IMR-90 (cell line): ENCODE data around the gene KRTAP4-9. TPM values are rescaled to one million over a fixed set of nuclear protein-coding genes. Genes with fewer than 3 reads are reported as not detected.

Source experiments
- polyA plus RNA-seq, 3 experiments: library from polyadenylated mRNA; depleted of rRNA; stranded (reverse); fragments of >200 nt; gene quantifications; 2 replicates each; pipeline ENCODE4 v1.2.3, GENCODE V29; 2012; ENCODE audit warnings: low replicate concordance in 1 of 3
- total RNA-seq: library from RNA; depleted of rRNA; stranded (reverse); fragments of >200 nt; gene quantifications from 2 replicates; pipeline ENCODE4 v1.2.3, GENCODE V29; 2012; rRNA removed

Gene KRTAP4-9
- total and polyA plus RNA-seq, 2 of the 4 experiments (the other 2 are of a cell fraction) = 0.24 TPM; not detected in 1

Other genes starting within 250 kb of the KRTAP4-9 start
Only the 30 nearest of the 39 such genes appear.
- not detected in 2 replicates for gene KRT39, start 138.4 kb upstream of the KRTAP4-9 start, total RNA-seq
- gene KRT39, start 138.4 kb upstream of the KRTAP4-9 start, polyA plus RNA-seq (2012; rRNA removed) = 0.15 TPM in 1 of 2 replicates, not detected in the other
- not detected in 2 replicates for gene KRT40, start 121.1 kb upstream of the KRTAP4-9 start, total RNA-seq
- gene KRT40, start 121.1 kb upstream of the KRTAP4-9 start, polyA plus RNA-seq (2012; rRNA removed) = not detected in 2 replicates
- not detected in 2 replicates for gene KRTAP3-3, start 111.2 kb upstream of the KRTAP4-9 start, total RNA-seq
- gene KRTAP3-3, start 111.2 kb upstream of the KRTAP4-9 start, polyA plus RNA-seq (2012; rRNA removed) = not detected in 2 replicates
- not detected in 2 replicates for gene KRTAP3-2, start 105.5 kb upstream of the KRTAP4-9 start, total RNA-seq
- gene KRTAP3-2, start 105.5 kb upstream of the KRTAP4-9 start, polyA plus RNA-seq (2012; rRNA removed) = not detected in 2 replicates
- gene KRTAP3-1, start 96.3 kb upstream of the KRTAP4-9 start, total RNA-seq = not detected in 2 replicates
- gene KRTAP3-1, start 96.3 kb upstream of the KRTAP4-9 start, polyA plus RNA-seq (2012; rRNA removed) = not detected in 2 replicates
- gene KRTAP1-5, start 78.2 kb upstream of the KRTAP4-9 start, total RNA-seq = 33.1 and 34.8 TPM in 2 replicates
- 27.0 and 35.9 TPM in 2 replicates for gene KRTAP1-5, start 78.2 kb upstream of the KRTAP4-9 start, polyA plus RNA-seq (2012; rRNA removed)
- not detected in 2 replicates for gene KRTAP1-4, start 75.2 kb upstream of the KRTAP4-9 start, total RNA-seq
- gene KRTAP1-4, start 75.2 kb upstream of the KRTAP4-9 start, polyA plus RNA-seq (2012; rRNA removed) = not detected in 2 replicates
- gene KRTAP1-3, start 70.5 kb upstream of the KRTAP4-9 start, total RNA-seq = not detected in 2 replicates
- not detected in 2 replicates for gene KRTAP1-3, start 70.5 kb upstream of the KRTAP4-9 start, polyA plus RNA-seq (2012; rRNA removed)
- 0.83 and 0.90 TPM in 2 replicates for gene KRTAP1-1, start 63.9 kb upstream of the KRTAP4-9 start, total RNA-seq
- 1.2 and 1.5 TPM in 2 replicates for gene KRTAP1-1, start 63.9 kb upstream of the KRTAP4-9 start, polyA plus RNA-seq (2012; rRNA removed)
- gene KRTAP2-1, start 58.1 kb upstream of the KRTAP4-9 start, total RNA-seq = not detected in 2 replicates
- not detected in 2 replicates for gene KRTAP2-1, start 58.1 kb upstream of the KRTAP4-9 start, polyA plus RNA-seq (2012; rRNA removed)
- gene KRTAP2-2, start 50.2 kb upstream of the KRTAP4-9 start, total RNA-seq = not detected in 2 replicates
- gene KRTAP2-2, start 50.2 kb upstream of the KRTAP4-9 start, polyA plus RNA-seq (2012; rRNA removed) = 0.17 TPM in 1 of 2 replicates, not detected in the other
- gene KRTAP2-3, start 45.3 kb upstream of the KRTAP4-9 start, total RNA-seq = 1.4 TPM in 2 replicates
- 35.2 and 35.6 TPM in 2 replicates for gene KRTAP2-3, start 45.3 kb upstream of the KRTAP4-9 start, polyA plus RNA-seq (2012; rRNA removed)
- not detected in 2 replicates for gene KRTAP2-4, start 39.5 kb upstream of the KRTAP4-9 start, total RNA-seq
- gene KRTAP2-4, start 39.5 kb upstream of the KRTAP4-9 start, polyA plus RNA-seq (2012; rRNA removed) = not detected in 2 replicates
- gene KRTAP4-7, start 21.2 kb upstream of the KRTAP4-9 start, total RNA-seq = not detected in 2 replicates
- gene KRTAP4-7, start 21.2 kb upstream of the KRTAP4-9 start, polyA plus RNA-seq (2012; rRNA removed) = 0.11 TPM in 1 of 2 replicates, not detected in the other
- not detected in 2 replicates for gene KRTAP4-8, start 7.2 kb upstream of the KRTAP4-9 start, total RNA-seq
- not detected in 2 replicates for gene KRTAP4-8, start 7.2 kb upstream of the KRTAP4-9 start, polyA plus RNA-seq (2012; rRNA removed)
- gene KRTAP4-16, start 3.2 kb upstream of the KRTAP4-9 start, total RNA-seq = not detected in 2 replicates
- gene KRTAP4-16, start 3.2 kb upstream of the KRTAP4-9 start, polyA plus RNA-seq (2012; rRNA removed) = not detected in 2 replicates
- not detected in 2 replicates for gene KRTAP4-11, start 13.0 kb downstream of the KRTAP4-9 start, total RNA-seq
- not detected in 2 replicates for gene KRTAP4-11, start 13.0 kb downstream of the KRTAP4-9 start, polyA plus RNA-seq (2012; rRNA removed)
- 0.18 TPM in 1 of 2 replicates, not detected in the other for gene KRTAP4-12, start 18.8 kb downstream of the KRTAP4-9 start, total RNA-seq
- gene KRTAP4-12, start 18.8 kb downstream of the KRTAP4-9 start, polyA plus RNA-seq (2012; rRNA removed) = 1.0 and 1.1 TPM in 2 replicates
- not detected in 2 replicates for gene KRTAP4-6, start 35.2 kb downstream of the KRTAP4-9 start, total RNA-seq
- not detected in 2 replicates for gene KRTAP4-6, start 35.2 kb downstream of the KRTAP4-9 start, polyA plus RNA-seq (2012; rRNA removed)
- gene KRTAP4-5, start 44.4 kb downstream of the KRTAP4-9 start, total RNA-seq = not detected in 2 replicates
- gene KRTAP4-5, start 44.4 kb downstream of the KRTAP4-9 start, polyA plus RNA-seq (2012; rRNA removed) = not detected in 2 replicates
- not detected in 2 replicates for gene KRTAP4-4, start 55.4 kb downstream of the KRTAP4-9 start, total RNA-seq
- gene KRTAP4-4, start 55.4 kb downstream of the KRTAP4-9 start, polyA plus RNA-seq (2012; rRNA removed) = not detected in 2 replicates
- not detected in 2 replicates for gene KRTAP4-3, start 62.8 kb downstream of the KRTAP4-9 start, total RNA-seq
- not detected in 2 replicates for gene KRTAP4-3, start 62.8 kb downstream of the KRTAP4-9 start, polyA plus RNA-seq (2012; rRNA removed)
- not detected in 2 replicates for gene KRTAP4-2, start 72.8 kb downstream of the KRTAP4-9 start, total RNA-seq
- not detected in 2 replicates for gene KRTAP4-2, start 72.8 kb downstream of the KRTAP4-9 start, polyA plus RNA-seq (2012; rRNA removed)
- not detected in 2 replicates for gene KRTAP4-1, start 79.5 kb downstream of the KRTAP4-9 start, total RNA-seq
- gene KRTAP4-1, start 79.5 kb downstream of the KRTAP4-9 start, polyA plus RNA-seq (2012; rRNA removed) = not detected in 2 replicates
- not detected in 2 replicates for gene KRTAP9-1, start 84.5 kb downstream of the KRTAP4-9 start, total RNA-seq
- gene KRTAP9-1, start 84.5 kb downstream of the KRTAP4-9 start, polyA plus RNA-seq (2012; rRNA removed) = not detected in 2 replicates
- not detected in 2 replicates for gene KRTAP9-2, start 121.3 kb downstream of the KRTAP4-9 start, total RNA-seq
- not detected in 2 replicates for gene KRTAP9-2, start 121.3 kb downstream of the KRTAP4-9 start, polyA plus RNA-seq (2012; rRNA removed)
- gene KRTAP9-3, start 127.1 kb downstream of the KRTAP4-9 start, total RNA-seq = not detected in 2 replicates
- gene KRTAP9-3, start 127.1 kb downstream of the KRTAP4-9 start, polyA plus RNA-seq (2012; rRNA removed) = not detected in 2 replicates
- gene KRTAP9-8, start 132.6 kb downstream of the KRTAP4-9 start, total RNA-seq = not detected in 2 replicates
- not detected in 2 replicates for gene KRTAP9-8, start 132.6 kb downstream of the KRTAP4-9 start, polyA plus RNA-seq (2012; rRNA removed)
- gene KRTAP9-4, start 144.3 kb downstream of the KRTAP4-9 start, total RNA-seq = not detected in 2 replicates
- not detected in 2 replicates for gene KRTAP9-4, start 144.3 kb downstream of the KRTAP4-9 start, polyA plus RNA-seq (2012; rRNA removed)
- not detected in 2 replicates for gene KRTAP9-9, start 150.0 kb downstream of the KRTAP4-9 start, total RNA-seq
- not detected in 2 replicates for gene KRTAP9-9, start 150.0 kb downstream of the KRTAP4-9 start, polyA plus RNA-seq (2012; rRNA removed)